ENCODE data around the gene CCNT2. TPM values are rescaled to one million over a fixed set of nuclear protein-coding genes. Genes with fewer than 3 reads are reported as not detected.
"Not testable (repeated sequence)": the region's sequence is repeated elsewhere in the genome, so short reads cannot be mapped to it uniquely, and the experiment has no call there.

Gene CCNT2
- polyA plus RNA-seq, 1 donor: 83.6 TPM

- DNase-seq: no peak
Measured at GRCh38 chr2:134917360-134917865, 1.2 kb upstream of the CCNT2 start.

GRCh38 chr2:134917888-134918525, 615 bp upstream of the CCNT2 start:
- DNase-seq: peak; percentile 90

GRCh38 chr2:134919341-134920210, 954 bp downstream of the CCNT2 start:
- peak; percentile 40 for DNase-seq

GRCh38 chr2:134924912-134925311, 6.3 kb downstream of the CCNT2 start:
- DNase-seq: no peak

GRCh38 chr2:134926231-134926931, 7.8 kb downstream of the CCNT2 start:
- DNase-seq: no peak

GRCh38 chr2:134927195-134927594, 8.6 kb downstream of the CCNT2 start:
- DNase-seq: no peak

- DNase-seq: no peak
Measured at GRCh38 chr2:134932864-134933526, 14.4 kb downstream of the CCNT2 start.

GRCh38 chr2:134933732-134934131, 15.1 kb downstream of the CCNT2 start:
- no peak for DNase-seq

GRCh38 chr2:134934150-134934549, 15.5 kb downstream of the CCNT2 start:
- DNase-seq: no peak

- DNase-seq: no peak
Measured at GRCh38 chr2:134934641-134935040, 16.0 kb downstream of the CCNT2 start.

GRCh38 chr2:134936691-134937090, 18.1 kb downstream of the CCNT2 start:
- DNase-seq: no peak

- DNase-seq: no peak
Measured at GRCh38 chr2:134943540-134943939, 24.9 kb downstream of the CCNT2 start.

GRCh38 chr2:134944975-134945374, 26.4 kb downstream of the CCNT2 start:
- DNase-seq: no peak

GRCh38 chr2:134946073-134946472, 27.5 kb downstream of the CCNT2 start:
- no peak for DNase-seq

GRCh38 chr2:134949981-134950708, 31.5 kb downstream of the CCNT2 start:
- no peak for DNase-seq

- no peak for DNase-seq
Measured at GRCh38 chr2:134950886-134951285, 32.3 kb downstream of the CCNT2 start.

- DNase-seq: no peak
Measured at GRCh38 chr2:134952608-134953007, 34.0 kb downstream of the CCNT2 start.

GRCh38 chr2:134954065-134954464, 35.4 kb downstream of the CCNT2 start:
- no peak for DNase-seq

GRCh38 chr2:134955744-134956143, 37.1 kb downstream of the CCNT2 start:
- DNase-seq: no peak

- no peak for DNase-seq
Measured at GRCh38 chr2:134957477-134957876, 38.9 kb downstream of the CCNT2 start.

GRCh38 chr2:134967166-134967565, 48.5 kb downstream of the CCNT2 start:
- not testable (repeated sequence) for DNase-seq

Measured in left kidney (tissue), 2 donors.